Endothelial cell of umbilical vein (primary cell): ENCODE data around the gene NEMP2. TPM values are rescaled to one million over a fixed set of nuclear protein-coding genes. Genes with fewer than 3 reads are reported as not detected.

Experiments
- BruUV-seq: library from RNA; stranded (reverse); fragments of 400-500 nt; replicated peaks from 2 replicates; lab custom pipeline; 2021; lab: Mats Ljungman, UMichigan
- CTCF ChIA-PET: fragments of 300-600, 350-600 bp; sonication (Branson Sonifier 250); formaldehyde crosslinking; loops from one replicate; lab custom pipeline; 2021; ENCODE audit warnings: antibody characterized with exemption, inconsistent platforms; lab: Charles Lee
- POLR2A ChIA-PET: fragments of 300-600, 350-600 bp; sonication (Branson Sonifier 250); formaldehyde crosslinking; loops from one replicate; lab custom pipeline; 2021; ENCODE audit warnings: antibody characterized with exemption, inconsistent platforms; lab: Charles Lee
- DNase-seq: peaks from one replicate; pipeline ENCODE4 v3.0.0-alpha.2; 2011; ENCODE audit warnings: low read depth, low spot score
- FAIRE-seq: peaks from 2 replicates; lab custom pipeline; 2011; peaks lifted over from hg19 to GRCh38; lab: Jason Lieb, UNC
- H2AFZ ChIP-seq: 2 replicates; pipeline ENCODE4 v1.6.0; 2012; ENCODE audit warnings: low read depth, low read length, control low read depth, inconsistent platforms
- H3K27ac ChIP-seq: 2 replicates; pipeline ENCODE4 v1.5.1; 2011; ENCODE audit warnings: low read depth, mild to moderate bottlenecking, control low read depth, low read length, moderate library complexity; ENCODE audit not compliant: insufficient read depth
- H3K27me3 ChIP-seq, 2 experiments: 2 replicates each; pipeline versions ENCODE4 v1.6.0 to v1.6.1; 2011; ENCODE audit warnings: low read length in 2 of 2, mixed read lengths in 1 of 2; ENCODE audit not compliant: control insufficient read depth in 2 of 2, insufficient read depth in 2 of 2
- H3K36me3 ChIP-seq, 2 experiments: 2 replicates in 1 of 2; 3 replicates in 1 of 2; pipeline ENCODE4 v1.5.1; 2011; ENCODE audit warnings: low read length in 2 of 2, mild to moderate bottlenecking in 1 of 2, moderate library complexity in 1 of 2; ENCODE audit not compliant: control insufficient read depth in 2 of 2, insufficient read depth in 2 of 2; ENCODE audit errors: extremely low read depth in 1 of 2
- H3K4me1 ChIP-seq: 3 replicates; pipeline ENCODE4 v1.5.1; 2011; ENCODE audit warnings: mild to moderate bottlenecking, low read length; ENCODE audit not compliant: control insufficient read depth, insufficient read depth; ENCODE audit errors: extremely low read depth
- H3K4me2 ChIP-seq: 2 replicates; pipeline ENCODE4 v1.6.1; 2011; ENCODE audit warnings: low read length, control low read depth, mixed read lengths; ENCODE audit not compliant: insufficient read depth
- H3K4me3 ChIP-seq, 3 experiments: fragments of 200-600 bp in 1 of 3; sonication (generic), shearing (Covaris generic) in 1 of 3; replicated peaks in 1 of 3; 2 replicates each; pipeline ENCODE4 v1.5.1; 2011 to 2016; ENCODE audit warnings: control low read depth in 3 of 3, low read length in 3 of 3, mild to moderate bottlenecking in 2 of 3, inconsistent platforms in 1 of 3, low read depth in 1 of 3, moderate library complexity in 1 of 3; ENCODE audit not compliant: insufficient read depth in 1 of 3
- H3K79me2 ChIP-seq: 2 replicates; pipeline ENCODE4 v1.6.0; 2012; ENCODE audit warnings: low read length, inconsistent platforms; ENCODE audit not compliant: control insufficient read depth, insufficient read depth
- H3K9ac ChIP-seq: replicated peaks from 2 replicates; pipeline ENCODE3; 2011; ENCODE audit warnings: low read length, control low read depth; ENCODE audit not compliant: insufficient read depth; ENCODE audit errors: extremely low read depth
- H3K9me1 ChIP-seq: replicated peaks from 3 replicates; pipeline ENCODE4 v1.6.0; 2011; ENCODE audit warnings: mild to moderate bottlenecking, low read length; ENCODE audit not compliant: control insufficient read depth, insufficient read depth; ENCODE audit errors: extremely low read depth
- H3K9me3 ChIP-seq: replicated peaks from 2 replicates; pipeline ENCODE4 v1.5.1; 2012; ENCODE audit warnings: low read length, inconsistent platforms; ENCODE audit not compliant: control insufficient read depth, insufficient read depth
- H4K20me1 ChIP-seq: replicated peaks from 2 replicates; pipeline ENCODE3; 2011; ENCODE audit warnings: mild to moderate bottlenecking, low read length; ENCODE audit not compliant: control insufficient read depth, insufficient read depth; ENCODE audit errors: extremely low read depth
- CTCF ChIP-seq, 2 donors: IDR thresholded peaks; 1 replicate in 1 of 2; 2 replicates in 1 of 2; pipeline ENCODE4 v1.5.1; 2011; ENCODE audit warnings: low read length in 2 of 2, mild to moderate bottlenecking in 2 of 2, moderate library complexity in 2 of 2, control low read depth in 1 of 2, inconsistent platforms in 1 of 2, low read depth in 1 of 2; ENCODE audit not compliant: insufficient read depth in 1 of 2; ENCODE audit errors: extremely low read depth in 1 of 2
- EZH2 ChIP-seq: IDR thresholded peaks from 2 replicates; pipeline ENCODE4 v1.6.1; 2012; ENCODE audit warnings: borderline replicate concordance, low read depth, mild to moderate bottlenecking, moderate library complexity, low read length, inconsistent platforms; ENCODE audit not compliant: severe bottlenecking
- GATA2 ChIP-seq: IDR thresholded peaks from 2 replicates; pipeline ENCODE4 v1.7.0; 2011; ENCODE audit warnings: low read depth, mild to moderate bottlenecking, moderate library complexity, mixed read lengths, low read length; ENCODE audit not compliant: insufficient read length, insufficient read depth
- MAX ChIP-seq: IDR thresholded peaks from 2 replicates; pipeline ENCODE4 v1.6.1; 2011; ENCODE audit not compliant: insufficient read depth, insufficient read length
- POLR2A ChIP-seq: IDR thresholded peaks from 2 replicates; pipeline ENCODE4 v1.6.1; 2012; ENCODE audit warnings: low read depth, mild to moderate bottlenecking, control low read depth, low read length
- POLR2AphosphoS5 ChIP-seq: IDR thresholded peaks from 2 replicates; pipeline ENCODE4 v1.6.1; 2012; ENCODE audit warnings: low read depth, mild to moderate bottlenecking, control low read depth, low read length, moderate library complexity; ENCODE audit not compliant: insufficient read depth
- dilution Hi-C: fragments of 300-500 bp; cut with MboI; formaldehyde crosslinking; loops from one replicate; pipeline ENCODE4 v1.15.0; 2019; ENCODE audit warnings: low sequenced_read_pairs; ENCODE audit not compliant: extremely low pct_ligation_motif_present
- intact Hi-C: fragments of 100-400 bp; cut with micrococcal nuclease; formaldehyde crosslinking; loops from one replicate; pipeline ENCODE4 v1.10.0; 2022
- polyA plus RNA-seq, 4 experiments: library from polyadenylated mRNA; depleted of rRNA in 3 of 4; stranded (reverse) in 3 of 4; unstranded in 1 of 4; fragments of >200 nt; gene quantifications; 2 replicates each; pipeline versions ENCODE4 v1.2.1 to v1.2.3, GENCODE V29; 2011 to 2012; ENCODE audit warnings: missing spikeins in 1 of 4
- total RNA-seq: library from RNA; stranded (reverse); gene quantifications from 2 replicates; pipeline ENCODE4 v1.2.3, GENCODE V29; 2021

The NEMP2 gene
- total and polyA plus RNA-seq, 2 donors (not counting 3 experiments of a cell fraction or from before 2014, with no cell fraction given) = 3.1 to 8.4 TPM

- Histone ChIP-seq H3K4me2 (no peak overlapping the region), H3K36me3 (no peaks in the 10 kb centered on the region), H3K9me3 (no peaks in the 10 kb centered on the region), H4K20me1 (no peaks in the 10 kb centered on the region), H2AFZ (no peak overlapping the region), H3K79me2 (no peaks in the 10 kb centered on the region), H3K27ac (no peak overlapping the region), H3K4me1 (no peaks in the 10 kb centered on the region), H3K27me3 (no peaks in the 10 kb centered on the region), H3K9me1 (no peaks in the 10 kb centered on the region), H3K4me3 (no peak overlapping the region), H3K9ac (no peak overlapping the region)
- intact Hi-C loops (no loop called here), dilution Hi-C loops (no loop called here)
- ChIA-PET CTCF (interaction anchor here (0.8 to 2.0 kb wide), 5 partner anchors 8 to 15 kb away, joined by 3 to 8 read pairs (median 4); no protein-coding TSS in a partner anchor), POLR2A (no interaction called here)
- BruUV-seq = no TSS peak
- FAIRE-seq = no peak
- TF ChIP-seq CTCF (IDR thresholded peaks at IDR 0.05; ENCODE audit: extremely low read depth in 1 of 2, insufficient read depth in 1 of 2, low read depth in 1 of 2, low read length in 2 of 2) (no peak), GATA2 (no peak), POLR2AphosphoS5 (no peak), MAX (no peak), POLR2A (no peak), EZH2 (no peak)
- DNase-seq = no peak
Measured at GRCh38 chr2:190459881-190460280, 74.6 kb downstream of the NEMP2 start.
